ENCODE measurements around the gene ANKRD13C.
A peak's percentile ranks its signal among the peaks of the same experiment; 100 is the strongest.
"Not testable (repeated sequence)": the region's sequence is repeated elsewhere in the genome, so short reads cannot be mapped to it uniquely, and the experiment has no call there.

The ANKRD13C gene

GRCh38 chr1:70354332-70355110, at the start of gene ANKRD13C:
Gene ANKRD13C (minus strand): TSS chr1:70354722. CDS start chr1:70354408, 314 bp downstream.
- peak; percentile 65 for DNase-seq (ENCODE audit: low read depth)

- no peak for DNase-seq (ENCODE audit: low read depth)
These were observed 49.2 kb upstream of the ANKRD13C start for GRCh38 chr1:70403759-70404158.

GRCh38 chr1:70401974-70402373, 47.5 kb upstream of the ANKRD13C start:
- no peak for DNase-seq (ENCODE audit: low read depth)

GRCh38 chr1:70400335-70400734, 45.8 kb upstream of the ANKRD13C start:
- no peak for DNase-seq (ENCODE audit: low read depth)

- no peak for DNase-seq (ENCODE audit: low read depth)
These were observed 42.5 kb upstream of the ANKRD13C start for GRCh38 chr1:70397013-70397412.

GRCh38 chr1:70396607-70397006, 42.1 kb upstream of the ANKRD13C start:
- no peak for DNase-seq (ENCODE audit: low read depth)

- no peak for DNase-seq (ENCODE audit: low read depth)
These were observed 38.1 kb upstream of the ANKRD13C start for GRCh38 chr1:70392626-70393025.

- no peak for DNase-seq (ENCODE audit: low read depth)
These were observed 33.0 kb upstream of the ANKRD13C start for GRCh38 chr1:70387507-70387906.

GRCh38 chr1:70386121-70386520, 31.6 kb upstream of the ANKRD13C start:
- no peak for DNase-seq (ENCODE audit: low read depth)

- DNase-seq (ENCODE audit: low read depth) = no peak
These were observed 31.0 kb upstream of the ANKRD13C start for GRCh38 chr1:70385477-70385876.

GRCh38 chr1:70384542-70384941, 30.0 kb upstream of the ANKRD13C start:
- no peak for DNase-seq (ENCODE audit: low read depth)

- no peak for DNase-seq (ENCODE audit: low read depth)
These were observed 29.0 kb upstream of the ANKRD13C start for GRCh38 chr1:70383483-70383882.

- DNase-seq (ENCODE audit: low read depth) = no peak
These were observed 28.2 kb upstream of the ANKRD13C start for GRCh38 chr1:70382682-70383081.

- no peak for DNase-seq (ENCODE audit: low read depth)
These were observed 21.7 kb upstream of the ANKRD13C start for GRCh38 chr1:70376196-70376595.

- not testable (repeated sequence) for DNase-seq (ENCODE audit: low read depth)
These were observed 19.1 kb upstream of the ANKRD13C start for GRCh38 chr1:70373580-70373979.

- no peak for DNase-seq (ENCODE audit: low read depth)
These were observed 17.9 kb upstream of the ANKRD13C start for GRCh38 chr1:70372426-70372825.

GRCh38 chr1:70371586-70371985, 17.1 kb upstream of the ANKRD13C start:
- not testable (repeated sequence) for DNase-seq (ENCODE audit: low read depth)

- DNase-seq (ENCODE audit: low read depth) = not testable (repeated sequence)
These were observed 12.9 kb upstream of the ANKRD13C start for GRCh38 chr1:70367397-70367796.

GRCh38 chr1:70366997-70367396, 12.5 kb upstream of the ANKRD13C start:
- DNase-seq (ENCODE audit: low read depth) = not testable (repeated sequence)

GRCh38 chr1:70366425-70366952, 12.0 kb upstream of the ANKRD13C start:
- DNase-seq (ENCODE audit: low read depth) = not testable (repeated sequence)

GRCh38 chr1:70364439-70364838, 9.9 kb upstream of the ANKRD13C start:
- DNase-seq (ENCODE audit: low read depth) = no peak

GRCh38 chr1:70361727-70362398, 7.3 kb upstream of the ANKRD13C start:
- DNase-seq (ENCODE audit: low read depth) = no peak

- DNase-seq (ENCODE audit: low read depth) = no peak
These were observed 5.8 kb upstream of the ANKRD13C start for GRCh38 chr1:70360321-70360720.
